Parathyroid adenoma (tissue), 2 donors: ENCODE data around the gene LIPG.

Experiments used
- H2AFZ ChIP-seq: fragments of 300-600 bp; sonication (generic); one replicate; pipeline ENCODE4 v1.7.0; 2017; ENCODE audit warnings: antibody characterized with exemption, mild to moderate bottlenecking
- H3K27ac ChIP-seq: fragments of 300-600 bp; sonication (generic); one replicate; pipeline ENCODE4 v1.7.0; 2017
- H3K27me3 ChIP-seq: fragments of 300-600 bp; sonication (generic); one replicate; pipeline ENCODE4 v1.7.0; 2017; ENCODE audit warnings: low read length; ENCODE audit not compliant: control insufficient read depth, insufficient read depth
- H3K36me3 ChIP-seq: fragments of 300-600 bp; sonication (generic); one replicate; pipeline ENCODE4 v1.7.0; 2017; ENCODE audit warnings: low read length; ENCODE audit not compliant: control insufficient read depth, insufficient read depth
- H3K4me1 ChIP-seq: fragments of 300-600 bp; sonication (generic); one replicate; pipeline ENCODE4 v1.7.0; 2017; ENCODE audit warnings: control low read depth
- H3K4me2 ChIP-seq: fragments of 300-600 bp; sonication (generic); one replicate; pipeline ENCODE4 v1.7.0; 2017; ENCODE audit warnings: low read length
- H3K4me3 ChIP-seq: fragments of 300-600 bp; sonication (generic); one replicate; pipeline ENCODE4 v1.7.0; 2017; ENCODE audit warnings: low read depth, low read length
- H3K79me2 ChIP-seq: fragments of 300-600 bp; sonication (generic); one replicate; pipeline ENCODE4 v1.7.0; 2017; ENCODE audit warnings: control low read depth
- H3K9ac ChIP-seq: fragments of 300-600 bp; sonication (generic); one replicate; pipeline ENCODE4 v1.7.0; 2017; ENCODE audit warnings: mild to moderate bottlenecking
- H3K9me3 ChIP-seq: fragments of 300-600 bp; sonication (generic); one replicate; pipeline ENCODE4 v1.7.0; 2017; ENCODE audit warnings: low read length; ENCODE audit not compliant: control insufficient read depth
- TF ChIP-seq, protein P1 (sequence below): fragments of 300-600 bp; sonication (generic); IDR thresholded peaks from one replicate; pipeline ENCODE4 v1.7.0; 2017; ENCODE audit warnings: antibody characterized with exemption, mild to moderate bottlenecking
- donor health status: primary hyperparathyroidism.

Gene LIPG

DNA sequence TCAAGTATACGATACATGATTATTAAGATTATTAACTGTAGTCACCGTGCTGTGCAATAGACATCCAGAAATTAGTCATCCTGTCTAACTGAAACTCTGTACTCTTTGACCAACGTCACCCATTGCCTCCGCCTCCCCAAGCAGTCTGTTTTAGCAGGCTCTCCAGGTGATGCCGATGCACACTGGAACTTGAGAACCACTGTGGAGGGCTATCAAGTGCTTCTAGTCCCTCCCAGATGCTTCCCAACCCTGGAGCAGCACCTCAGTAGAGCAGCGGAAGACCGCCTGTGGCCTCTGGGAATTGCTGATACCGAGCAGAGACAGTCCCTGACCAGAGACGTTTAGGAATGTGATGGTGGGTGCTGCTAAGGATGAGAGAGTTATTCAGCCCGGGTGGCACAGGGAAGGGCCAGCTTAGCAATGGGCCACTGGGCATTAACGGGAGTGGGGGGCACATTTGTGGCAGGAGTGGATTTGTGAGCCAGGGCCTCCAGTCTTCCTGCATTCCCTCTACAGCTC is 50.7 kb downstream of the LIPG start:
- Histone ChIP-seq H3K79me2 (no peaks in the 10 kb centered on the region), H3K9ac (no peak overlapping the region), H3K4me3 (no peak overlapping the region), H3K27ac (no peak overlapping the region), H3K36me3 (no peaks in the 10 kb centered on the region), H3K4me1 (no peaks in the 10 kb centered on the region), H3K27me3 (no peaks in the 10 kb centered on the region), H3K4me2 (no peak overlapping the region), H2AFZ (no peak overlapping the region), H3K9me3 (no peaks in the 10 kb centered on the region)
- TF ChIP-seq, protein P1, sequence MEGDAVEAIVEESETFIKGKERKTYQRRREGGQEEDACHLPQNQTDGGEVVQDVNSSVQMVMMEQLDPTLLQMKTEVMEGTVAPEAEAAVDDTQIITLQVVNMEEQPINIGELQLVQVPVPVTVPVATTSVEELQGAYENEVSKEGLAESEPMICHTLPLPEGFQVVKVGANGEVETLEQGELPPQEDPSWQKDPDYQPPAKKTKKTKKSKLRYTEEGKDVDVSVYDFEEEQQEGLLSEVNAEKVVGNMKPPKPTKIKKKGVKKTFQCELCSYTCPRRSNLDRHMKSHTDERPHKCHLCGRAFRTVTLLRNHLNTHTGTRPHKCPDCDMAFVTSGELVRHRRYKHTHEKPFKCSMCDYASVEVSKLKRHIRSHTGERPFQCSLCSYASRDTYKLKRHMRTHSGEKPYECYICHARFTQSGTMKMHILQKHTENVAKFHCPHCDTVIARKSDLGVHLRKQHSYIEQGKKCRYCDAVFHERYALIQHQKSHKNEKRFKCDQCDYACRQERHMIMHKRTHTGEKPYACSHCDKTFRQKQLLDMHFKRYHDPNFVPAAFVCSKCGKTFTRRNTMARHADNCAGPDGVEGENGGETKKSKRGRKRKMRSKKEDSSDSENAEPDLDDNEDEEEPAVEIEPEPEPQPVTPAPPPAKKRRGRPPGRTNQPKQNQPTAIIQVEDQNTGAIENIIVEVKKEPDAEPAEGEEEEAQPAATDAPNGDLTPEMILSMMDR = no peak

DNA sequence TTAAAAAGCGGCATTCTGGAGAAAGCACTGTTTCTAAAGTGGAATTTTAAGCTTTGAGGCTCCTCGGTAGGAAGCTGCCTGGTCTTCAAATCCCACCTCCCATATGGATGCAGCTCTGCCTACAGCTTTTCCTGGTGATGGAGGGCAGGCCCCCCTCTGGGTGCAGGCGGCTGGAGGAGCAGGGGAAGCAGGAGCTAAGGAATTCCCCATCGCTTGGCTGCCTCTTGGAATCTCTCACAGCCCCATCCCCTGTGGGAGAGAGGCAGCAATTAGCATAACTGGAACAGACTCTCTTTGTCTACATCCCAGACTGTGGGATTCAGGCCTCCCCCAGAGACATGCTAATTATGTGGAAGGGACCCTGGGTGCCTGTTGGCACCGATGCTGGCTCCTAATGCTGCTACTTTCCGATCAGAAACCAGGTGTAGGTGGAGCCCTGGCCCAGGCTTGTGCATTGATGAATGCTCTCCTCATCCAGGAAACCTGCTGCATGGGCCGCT is 51.3 kb downstream of the LIPG start:
- Histone ChIP-seq H3K36me3 (no peaks in the 10 kb centered on the region), H3K4me2 (no peak overlapping the region), H3K79me2 (no peaks in the 10 kb centered on the region), H3K27ac (no peak overlapping the region), H3K4me3 (no peak overlapping the region), H3K27me3 (no peaks in the 10 kb centered on the region), H3K9ac (no peak overlapping the region), H3K9me3 (no peaks in the 10 kb centered on the region), H2AFZ (no peak overlapping the region), H3K4me1 (no peaks in the 10 kb centered on the region)
- TF ChIP-seq, protein P1 = no peak

DNA sequence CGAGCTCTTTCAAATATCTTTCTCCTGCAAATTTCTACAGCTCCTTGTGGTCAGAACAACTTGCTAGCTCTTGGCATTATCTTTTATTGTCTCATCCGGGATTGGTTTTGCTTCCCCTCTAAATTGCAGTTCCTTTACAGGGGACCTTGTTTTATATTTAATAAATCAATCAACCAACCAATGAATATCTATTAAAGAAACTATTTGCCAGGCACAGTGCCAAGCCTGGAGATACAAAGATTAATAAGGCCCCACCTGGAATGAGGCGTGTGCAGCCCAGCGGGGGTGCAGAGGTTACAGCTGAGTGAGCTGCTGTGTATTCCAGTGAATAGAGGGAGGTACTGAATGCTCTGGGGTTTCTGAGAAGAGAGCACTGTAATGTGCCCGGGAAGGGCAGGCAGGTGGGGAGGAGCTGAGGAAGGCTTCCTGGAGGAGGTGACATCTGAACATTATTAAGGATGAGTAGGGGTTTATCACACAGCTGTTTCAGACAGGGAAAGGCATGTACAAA is 51.8 kb downstream of the LIPG start:
- no peak overlapping the region for H2AFZ ChIP-seq
- no peak overlapping the region for H3K27ac ChIP-seq
- H3K27me3 ChIP-seq = no peaks in the 10 kb centered on the region
- H3K9me3 ChIP-seq = no peaks in the 10 kb centered on the region
- H3K9ac ChIP-seq = no peak overlapping the region
- no peaks in the 10 kb centered on the region for H3K4me1 ChIP-seq
- H3K4me2 ChIP-seq = no peak overlapping the region
- H3K79me2 ChIP-seq = no peaks in the 10 kb centered on the region
- no peak overlapping the region for H3K4me3 ChIP-seq
- H3K36me3 ChIP-seq = no peaks in the 10 kb centered on the region
- TF ChIP-seq, protein P1 = no peak

DNA sequence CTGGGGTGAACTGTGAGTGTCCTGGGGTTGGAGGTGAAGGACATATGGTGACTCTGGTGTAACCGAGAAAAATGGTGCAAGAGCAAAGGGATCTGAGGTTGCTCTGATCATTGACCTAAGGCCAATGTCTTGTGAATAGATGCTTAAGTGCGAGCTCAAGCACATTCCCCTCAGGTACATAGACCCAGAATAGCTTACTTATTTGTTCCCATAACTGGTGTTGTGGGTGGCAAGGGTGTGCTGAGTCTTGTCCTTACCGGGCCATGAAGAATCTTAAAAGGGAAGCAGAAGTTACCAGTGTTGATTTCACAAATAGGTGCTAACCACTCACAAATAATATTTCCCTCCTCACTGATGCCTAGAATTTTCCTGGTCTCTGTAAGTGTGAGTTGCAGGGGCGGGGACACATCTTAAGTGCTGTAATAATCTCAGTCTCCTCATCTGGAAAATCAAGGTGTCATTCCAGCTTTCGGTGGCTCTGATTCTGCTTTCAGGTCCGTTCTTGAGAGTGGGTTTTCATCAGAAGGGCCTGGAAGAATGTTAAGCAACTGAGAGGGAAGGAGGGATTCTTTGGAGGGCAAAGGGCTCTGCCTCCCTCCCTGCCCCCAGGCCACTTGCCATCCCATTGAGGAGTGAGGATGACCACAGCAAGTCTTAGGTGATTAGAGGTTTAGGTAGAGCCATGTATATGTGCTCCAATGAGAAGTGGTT is 54.9 kb downstream of the LIPG start:
- no peaks in the 10 kb centered on the region for H3K79me2 ChIP-seq
- no peak overlapping the region for H3K4me2 ChIP-seq
- H3K9ac ChIP-seq = no peak overlapping the region
- no peak overlapping the region for H3K4me3 ChIP-seq
- no peaks in the 10 kb centered on the region for H3K9me3 ChIP-seq
- no peak overlapping the region for H2AFZ ChIP-seq
- H3K27me3 ChIP-seq = no peaks in the 10 kb centered on the region
- peaks cover 6% of the 10 kb centered on the region for H3K4me1 ChIP-seq
- TF ChIP-seq, protein P1 = no peak
- H3K36me3 ChIP-seq = no peaks in the 10 kb centered on the region
- no peak overlapping the region for H3K27ac ChIP-seq

DNA sequence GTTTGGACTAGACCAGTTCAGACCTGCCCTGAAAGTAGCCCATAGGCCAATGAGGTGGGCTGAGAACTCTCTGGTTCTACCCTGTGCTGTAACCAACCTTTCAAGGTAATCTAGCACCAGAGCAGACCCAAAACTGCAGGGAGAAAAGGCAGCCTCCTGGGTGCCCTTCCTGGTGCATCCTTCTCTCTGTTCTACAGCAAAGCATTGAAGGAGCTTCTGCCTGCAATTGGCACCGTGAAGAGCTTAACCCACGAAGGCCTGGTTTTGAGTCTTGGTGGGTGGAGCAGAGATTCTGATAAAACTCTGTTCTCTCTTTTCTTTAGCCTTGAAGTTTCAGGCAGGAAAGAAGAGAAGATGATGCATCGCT is 55.5 kb downstream of the LIPG start:
- H3K4me1 ChIP-seq = peaks cover 6% of the 10 kb centered on the region
- H3K27ac ChIP-seq = no peak overlapping the region
- H3K36me3 ChIP-seq = no peaks in the 10 kb centered on the region
- H3K4me3 ChIP-seq = no peak overlapping the region
- TF ChIP-seq, protein P1 = no peak
- H3K9me3 ChIP-seq = no peaks in the 10 kb centered on the region
- H3K27me3 ChIP-seq = no peaks in the 10 kb centered on the region
- no peak overlapping the region for H3K9ac ChIP-seq
- no peaks in the 10 kb centered on the region for H3K79me2 ChIP-seq
- no peak overlapping the region for H3K4me2 ChIP-seq
- H2AFZ ChIP-seq = no peak overlapping the region
